DND-41 (cell line): ENCODE measurements around the gene MCM5.

Experiments
- ATAC-seq: fragments of 200-7000 bp; cut with Tn5 transposase; 3 replicates; pipeline ENCODE4 v1.9.1; 2021; ENCODE audit warnings: low read depth; ENCODE audit not compliant: insufficient read depth
- DNase-seq: peaks from one replicate; pipeline ENCODE4 v3.0.0-alpha.2; 2020
- H2AFZ ChIP-seq: 2 replicates; pipeline ENCODE4 v1.6.0; 2012; ENCODE audit warnings: low read depth, low read length
- H3K27ac ChIP-seq: 2 replicates; pipeline ENCODE4 v1.5.1; 2012; ENCODE audit warnings: low read length, inconsistent platforms
- H3K27me3 ChIP-seq: fragments of 200-600 bp; sonication (generic); 2 replicates; pipeline ENCODE4 v1.6.0; 2012; ENCODE audit warnings: low read length, mild to moderate bottlenecking, inconsistent platforms; ENCODE audit not compliant: insufficient read depth, poor library complexity
- H3K36me3 ChIP-seq: 2 replicates; pipeline ENCODE4 v1.5.1; 2012; ENCODE audit warnings: low read length, inconsistent platforms; ENCODE audit not compliant: insufficient read depth
- H3K4me1 ChIP-seq: 2 replicates; pipeline ENCODE4 v1.5.1; 2012; ENCODE audit warnings: mild to moderate bottlenecking, low read length; ENCODE audit not compliant: insufficient read depth
- H3K4me2 ChIP-seq: 2 replicates; pipeline ENCODE4 v1.6.0; 2012; ENCODE audit warnings: mild to moderate bottlenecking, moderate library complexity, low read length, inconsistent platforms; ENCODE audit not compliant: insufficient read depth
- H3K4me3 ChIP-seq, 2 experiments: fragments of 200-600 bp in 1 of 2; shearing (Covaris generic) in 1 of 2; 2 replicates each; pipeline ENCODE4 v1.5.1; 2012 to 2016; ENCODE audit warnings: inconsistent platforms in 2 of 2, low read length in 2 of 2, mild to moderate bottlenecking in 2 of 2, low read depth in 1 of 2, moderate library complexity in 1 of 2
- H3K79me2 ChIP-seq: 2 replicates; pipeline ENCODE4 v1.6.0; 2012; ENCODE audit warnings: low read length, inconsistent platforms; ENCODE audit not compliant: insufficient read depth
- H3K9ac ChIP-seq: 2 replicates; pipeline ENCODE4 v1.6.0; 2012; ENCODE audit warnings: low read depth, mild to moderate bottlenecking, inconsistent platforms, low read length, moderate library complexity
- H3K9me3 ChIP-seq: 2 replicates; pipeline ENCODE4 v1.5.1; 2012; ENCODE audit warnings: low read length, moderate library complexity, mild to moderate bottlenecking, inconsistent platforms; ENCODE audit not compliant: insufficient read depth, severe bottlenecking
- H4K20me1 ChIP-seq: 2 replicates; pipeline ENCODE4 v1.6.0; 2012; ENCODE audit warnings: low read length; ENCODE audit not compliant: insufficient read depth
- EZH2 ChIP-seq: IDR thresholded peaks from 3 replicates; pipeline ENCODE4 v1.6.1; 2012; ENCODE audit warnings: borderline replicate concordance, low read depth, mild to moderate bottlenecking, moderate library complexity, low read length, inconsistent platforms; ENCODE audit not compliant: severe bottlenecking
- TF ChIP-seq, protein P1 (sequence below): IDR thresholded peaks from 2 replicates; pipeline ENCODE4 v1.5.1; 2012; ENCODE audit warnings: borderline replicate concordance, low read length, moderate library complexity, mild to moderate bottlenecking; ENCODE audit not compliant: poor library complexity, severe bottlenecking; ENCODE audit errors: extremely low read depth

The MCM5 gene

GRCh38 chr22:35452351-35452781, 52.4 kb downstream of the MCM5 start:
- no peaks in the 10 kb centered on the region for H3K79me2 ChIP-seq
- no peak overlapping the region for H2AFZ ChIP-seq
- peaks cover 7% of the 10 kb centered on the region; the same call in 1 of the 2 replicates for H4K20me1 ChIP-seq
- DNase-seq (no peak), ATAC-seq (no peak)
- H3K4me3 ChIP-seq, result no peak overlapping the region
- H3K27ac ChIP-seq, result no peak overlapping the region
- H3K9me3 ChIP-seq, result no peaks in the 10 kb centered on the region
- H3K27me3 ChIP-seq, result no peaks in the 10 kb centered on the region
- H3K36me3 ChIP-seq, result peaks cover 64% of the 10 kb centered on the region
- H3K9ac ChIP-seq, result no peak overlapping the region
- H3K4me2 ChIP-seq, result no peak overlapping the region
- no peak for TF ChIP-seq EZH2
- TF ChIP-seq, protein P1, sequence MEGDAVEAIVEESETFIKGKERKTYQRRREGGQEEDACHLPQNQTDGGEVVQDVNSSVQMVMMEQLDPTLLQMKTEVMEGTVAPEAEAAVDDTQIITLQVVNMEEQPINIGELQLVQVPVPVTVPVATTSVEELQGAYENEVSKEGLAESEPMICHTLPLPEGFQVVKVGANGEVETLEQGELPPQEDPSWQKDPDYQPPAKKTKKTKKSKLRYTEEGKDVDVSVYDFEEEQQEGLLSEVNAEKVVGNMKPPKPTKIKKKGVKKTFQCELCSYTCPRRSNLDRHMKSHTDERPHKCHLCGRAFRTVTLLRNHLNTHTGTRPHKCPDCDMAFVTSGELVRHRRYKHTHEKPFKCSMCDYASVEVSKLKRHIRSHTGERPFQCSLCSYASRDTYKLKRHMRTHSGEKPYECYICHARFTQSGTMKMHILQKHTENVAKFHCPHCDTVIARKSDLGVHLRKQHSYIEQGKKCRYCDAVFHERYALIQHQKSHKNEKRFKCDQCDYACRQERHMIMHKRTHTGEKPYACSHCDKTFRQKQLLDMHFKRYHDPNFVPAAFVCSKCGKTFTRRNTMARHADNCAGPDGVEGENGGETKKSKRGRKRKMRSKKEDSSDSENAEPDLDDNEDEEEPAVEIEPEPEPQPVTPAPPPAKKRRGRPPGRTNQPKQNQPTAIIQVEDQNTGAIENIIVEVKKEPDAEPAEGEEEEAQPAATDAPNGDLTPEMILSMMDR, result no peak
- no peaks in the 10 kb centered on the region for H3K4me1 ChIP-seq

DNA sequence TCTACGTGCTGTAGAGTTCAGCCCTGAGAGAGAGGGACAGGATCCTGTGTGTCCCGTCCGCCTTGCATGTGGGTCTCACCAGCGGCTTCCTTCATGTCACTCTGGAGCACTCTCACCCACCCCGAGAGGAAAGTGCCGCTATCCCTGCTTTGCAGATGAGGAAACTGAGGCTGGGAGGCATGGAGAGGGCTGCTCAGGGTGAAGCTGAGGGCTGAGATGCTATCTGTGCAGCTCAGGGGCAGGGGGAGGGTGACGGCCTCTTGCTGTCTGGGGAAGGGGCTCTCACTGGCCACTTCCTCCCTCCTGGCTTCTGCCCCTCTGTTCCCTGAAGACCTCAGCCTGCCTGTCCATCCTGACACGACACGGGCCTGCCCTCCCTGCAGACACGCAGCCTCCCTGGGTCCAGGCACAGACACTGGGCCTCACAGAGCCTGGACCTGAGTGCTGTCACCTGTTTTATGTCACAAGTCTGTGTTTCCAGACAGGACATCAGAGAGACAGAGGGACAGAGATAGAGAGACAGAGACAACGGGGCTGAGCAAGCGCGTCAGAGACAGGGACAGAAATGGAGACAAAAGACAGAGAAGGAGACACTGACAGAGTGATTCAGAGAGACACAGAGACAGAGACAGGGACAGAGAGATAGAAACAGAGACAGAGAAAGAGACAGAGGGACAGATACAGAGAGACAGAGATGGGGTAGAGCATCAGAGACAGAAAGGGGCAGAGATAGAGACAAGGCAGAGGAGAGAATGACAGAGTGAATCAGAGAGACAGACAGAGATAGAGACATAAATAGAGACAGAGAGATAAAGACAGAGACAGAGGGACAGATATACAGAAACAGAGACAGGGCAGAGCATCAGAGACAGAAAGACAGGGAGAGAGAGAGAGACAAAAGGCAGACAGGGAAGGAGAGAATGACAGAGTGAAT, 53.1 kb downstream of the MCM5 start:
- Histone ChIP-seq H3K27ac (no peak overlapping the region), H3K27me3 (no peaks in the 10 kb centered on the region), H2AFZ (no peak overlapping the region), H3K4me3 (no peak overlapping the region), H3K36me3 (peaks cover 56% of the 10 kb centered on the region), H3K9me3 (no peaks in the 10 kb centered on the region), H3K4me1 (no peaks in the 10 kb centered on the region), H3K9ac (no peak overlapping the region), H4K20me1 (peaks cover 11% of the 10 kb centered on the region; the same call in 1 of the 2 replicates), H3K79me2 (no peaks in the 10 kb centered on the region), H3K4me2 (no peak overlapping the region)
- TF ChIP-seq, protein P1, result no peak
- no peak for TF ChIP-seq EZH2
- no peak for ATAC-seq
- DNase-seq, result no peak

DNA sequence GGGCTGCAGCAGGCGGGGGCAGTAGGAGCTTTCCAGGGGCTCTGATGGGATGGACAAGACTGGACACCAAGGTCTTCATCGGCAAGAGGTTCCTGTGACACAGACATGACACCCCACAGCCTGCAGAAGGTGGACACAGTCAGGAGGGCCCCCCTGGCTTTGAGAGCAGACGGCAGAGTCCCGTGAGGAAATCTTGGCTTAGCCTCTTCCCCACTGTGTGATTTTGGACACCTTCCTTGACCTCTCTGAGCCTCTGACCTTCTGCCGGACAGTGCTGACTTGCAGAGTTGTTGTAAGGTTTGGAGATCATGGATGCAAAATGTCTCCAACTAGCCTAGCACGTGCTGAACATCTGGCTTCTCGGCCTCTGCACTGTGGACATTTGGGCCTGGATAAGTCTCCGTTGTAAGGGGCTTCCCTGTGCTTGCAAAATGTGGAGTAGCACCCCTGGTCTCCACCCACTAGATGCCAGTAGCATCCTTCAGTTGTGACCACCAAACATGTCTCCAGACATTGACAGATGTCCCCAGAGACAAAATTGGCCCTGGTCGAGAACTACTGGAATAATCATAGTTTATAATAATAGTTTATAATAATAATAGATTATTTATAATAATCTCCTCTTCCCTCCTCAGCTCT, 54.6 kb downstream of the MCM5 start:
- H4K20me1 ChIP-seq, result peaks cover 10% of the 10 kb centered on the region; the same call in 1 of the 2 replicates
- no peak overlapping the region for H2AFZ ChIP-seq
- H3K27me3 ChIP-seq, result no peaks in the 10 kb centered on the region
- no peak overlapping the region for H3K9ac ChIP-seq
- no peak overlapping the region for H3K4me3 ChIP-seq
- no peaks in the 10 kb centered on the region for H3K79me2 ChIP-seq
- no peaks in the 10 kb centered on the region for H3K9me3 ChIP-seq
- H3K27ac ChIP-seq, result no peak overlapping the region
- TF ChIP-seq EZH2, result no peak
- TF ChIP-seq, protein P1, result peak; percentile 18
- ATAC-seq, result no peak
- peaks cover 46% of the 10 kb centered on the region for H3K36me3 ChIP-seq
- no peak for DNase-seq
- H3K4me1 ChIP-seq, result no peaks in the 10 kb centered on the region
- no peak overlapping the region for H3K4me2 ChIP-seq
